Suprapubic skin (tissue), 4 donors: ENCODE results near the gene UPF1. TPM values are rescaled to one million over a fixed set of nuclear protein-coding genes. Genes with fewer than 3 reads are reported as not detected.

ENCODE experiments used
- DNase-seq, 2 donors: peaks; one replicate each; pipeline ENCODE4 v3.0.0-alpha.2; 2019; ENCODE audit warnings: low spot score in 2 of 2
- H3K27ac ChIP-seq: fragments of 200-600 bp; sonication (generic); one replicate; pipeline ENCODE4 v1.5.1; 2019
- H3K27me3 ChIP-seq: fragments of 200-600 bp; sonication (generic); one replicate; pipeline ENCODE4 v1.5.1; 2019
- H3K36me3 ChIP-seq: fragments of 200-600 bp; sonication (generic); one replicate; pipeline ENCODE4 v1.5.1; 2019
- H3K4me1 ChIP-seq: fragments of 200-600 bp; sonication (generic); one replicate; pipeline ENCODE4 v1.5.1; 2019
- H3K4me3 ChIP-seq: fragments of 200-600 bp; sonication (generic); one replicate; pipeline ENCODE4 v1.5.1; 2019; ENCODE audit warnings: mild to moderate bottlenecking
- H3K9me3 ChIP-seq: fragments of 200-600 bp; sonication (generic); one replicate; pipeline ENCODE4 v1.5.1; 2019
- EP300 ChIP-seq: sonication (generic); formaldehyde crosslinking; IDR thresholded peaks from one replicate; pipeline ENCODE4 v1.6.1; 2017; ENCODE audit warnings: antibody characterized with exemption
- POLR2A ChIP-seq, 2 donors: fragments of 450-650 bp; IDR thresholded peaks; one replicate each; pipeline ENCODE4 v1.6.1; 2017; ENCODE audit warnings: antibody characterized with exemption in 2 of 2, mild to moderate bottlenecking in 2 of 2, moderate library complexity in 2 of 2
- POLR2AphosphoS5 ChIP-seq, 3 donors: sonication (generic); formaldehyde crosslinking; IDR thresholded peaks; one replicate each; pipeline ENCODE4 v1.6.1; 2017; ENCODE audit warnings: antibody characterized with exemption in 3 of 3
- WGBS: methylation state at CpG from one replicate; pipeline ENCODE4 v1.1.5; 2018; 5-methylcytosine and 5-hydroxymethylcytosine counted together
- total RNA-seq, 4 donors: library from RNA; depleted of rRNA; stranded (reverse); fragments of >200 nt; gene quantifications; one replicate each; pipeline ENCODE4 v1.1.0, GENCODE V29; 2016
- TF ChIP-seq, protein P1 (sequence below), 2 donors: fragments of 200-600 bp in 1 of 2; fragments of 450-650 bp in 1 of 2; sonication (generic) in 1 of 2; IDR thresholded peaks; one replicate each; pipeline ENCODE4 v1.5.1; 2016 to 2019; ENCODE audit warnings: antibody characterized with exemption in 2 of 2, mild to moderate bottlenecking in 1 of 2, moderate library complexity in 1 of 2

UPF1 gene
- total RNA-seq, 4 donors from 2014 or later: 74.7 to 160 (median 99.2) TPM

GRCh38 chr19:18855647-18856384 lies 24.1 kb downstream of the UPF1 start:
- Histone ChIP-seq H3K4me3 (no peak overlapping the region), H3K9me3 (no peaks in the 10 kb centered on the region), H3K27me3 (no peaks in the 10 kb centered on the region), H3K4me1 (peaks cover 4% of the 10 kb centered on the region), H3K27ac (no peak overlapping the region), H3K36me3 (peaks cover 100% of the 10 kb centered on the region)
- TF ChIP-seq EP300 (no peak), POLR2A (IDR thresholded peaks at IDR 0.05) (no peak), POLR2AphosphoS5 (IDR thresholded peaks at IDR 0.05) (no peak)
- TF ChIP-seq, protein P1, sequence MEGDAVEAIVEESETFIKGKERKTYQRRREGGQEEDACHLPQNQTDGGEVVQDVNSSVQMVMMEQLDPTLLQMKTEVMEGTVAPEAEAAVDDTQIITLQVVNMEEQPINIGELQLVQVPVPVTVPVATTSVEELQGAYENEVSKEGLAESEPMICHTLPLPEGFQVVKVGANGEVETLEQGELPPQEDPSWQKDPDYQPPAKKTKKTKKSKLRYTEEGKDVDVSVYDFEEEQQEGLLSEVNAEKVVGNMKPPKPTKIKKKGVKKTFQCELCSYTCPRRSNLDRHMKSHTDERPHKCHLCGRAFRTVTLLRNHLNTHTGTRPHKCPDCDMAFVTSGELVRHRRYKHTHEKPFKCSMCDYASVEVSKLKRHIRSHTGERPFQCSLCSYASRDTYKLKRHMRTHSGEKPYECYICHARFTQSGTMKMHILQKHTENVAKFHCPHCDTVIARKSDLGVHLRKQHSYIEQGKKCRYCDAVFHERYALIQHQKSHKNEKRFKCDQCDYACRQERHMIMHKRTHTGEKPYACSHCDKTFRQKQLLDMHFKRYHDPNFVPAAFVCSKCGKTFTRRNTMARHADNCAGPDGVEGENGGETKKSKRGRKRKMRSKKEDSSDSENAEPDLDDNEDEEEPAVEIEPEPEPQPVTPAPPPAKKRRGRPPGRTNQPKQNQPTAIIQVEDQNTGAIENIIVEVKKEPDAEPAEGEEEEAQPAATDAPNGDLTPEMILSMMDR (IDR thresholded peaks at IDR 0.05): no peak
- 90% methylated on average over 13 of the region's 27 CpGs for WGBS
- DNase-seq: no peak

DNA sequence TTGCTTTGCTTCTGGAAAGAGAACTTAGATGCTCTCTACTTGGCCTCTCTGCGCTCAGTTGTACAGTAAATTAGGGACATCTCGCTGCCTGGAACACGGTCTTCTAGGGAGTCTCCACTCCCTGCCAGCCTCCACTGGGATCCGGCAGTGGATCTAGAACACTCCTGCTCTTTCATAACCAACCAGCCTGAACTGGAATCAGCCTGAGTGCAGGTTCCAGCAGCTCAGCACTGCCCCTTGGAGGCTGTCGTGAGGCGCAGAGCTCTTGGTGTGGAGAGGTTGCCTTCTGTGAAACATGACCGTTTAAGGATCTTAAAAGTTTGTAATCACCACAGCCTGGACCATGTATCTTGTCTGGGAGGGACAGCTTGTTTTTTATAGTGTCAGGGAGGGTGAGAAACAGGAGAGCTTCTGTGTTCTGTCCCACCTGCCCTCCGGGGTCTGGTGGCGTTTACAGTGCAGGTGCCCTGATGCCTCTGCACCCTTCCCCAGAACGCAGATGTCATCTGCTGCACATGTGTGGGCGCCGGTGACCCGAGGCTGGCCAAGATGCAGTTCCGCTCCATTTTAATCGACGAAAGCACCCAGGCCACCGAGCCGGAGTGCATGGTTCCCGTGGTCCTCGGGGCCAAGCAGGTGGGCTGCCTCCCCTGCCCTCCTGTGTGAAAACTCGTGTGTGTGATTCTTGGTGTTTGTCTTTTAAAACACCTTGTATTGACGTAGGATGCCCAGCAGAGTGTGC lies 24.8 kb downstream of the UPF1 start:
- no peaks in the 10 kb centered on the region for H3K4me1 ChIP-seq
- 82% methylated on average over 14 of the region's 22 CpGs for WGBS
- DNase-seq: no peak
- H3K9me3 ChIP-seq: no peaks in the 10 kb centered on the region
- no peak for TF ChIP-seq POLR2AphosphoS5 (IDR thresholded peaks at IDR 0.05)
- no peak for TF ChIP-seq EP300
- TF ChIP-seq POLR2A (IDR thresholded peaks at IDR 0.05): no peak
- TF ChIP-seq, protein P1 (IDR thresholded peaks at IDR 0.05): no peak
- H3K36me3 ChIP-seq: peaks cover 100% of the 10 kb centered on the region
- H3K27me3 ChIP-seq: no peaks in the 10 kb centered on the region
- H3K4me3 ChIP-seq: no peak overlapping the region
- no peak overlapping the region for H3K27ac ChIP-seq

DNA sequence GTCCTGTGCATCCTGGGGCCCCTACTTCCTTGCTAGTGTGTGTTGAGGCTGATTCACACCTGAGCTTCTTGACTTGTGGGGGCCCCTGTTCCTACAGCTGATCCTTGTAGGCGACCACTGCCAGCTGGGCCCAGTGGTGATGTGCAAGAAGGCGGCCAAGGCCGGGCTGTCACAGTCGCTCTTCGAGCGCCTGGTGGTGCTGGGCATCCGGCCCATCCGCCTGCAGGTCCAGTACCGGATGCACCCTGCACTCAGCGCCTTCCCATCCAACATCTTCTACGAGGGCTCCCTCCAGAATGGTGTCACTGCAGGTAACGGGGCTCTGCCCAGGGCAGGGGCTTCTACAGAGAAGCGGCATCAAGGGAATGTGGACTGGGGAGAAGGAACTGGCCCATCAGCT lies 25.5 kb downstream of the UPF1 start:
- no peak for DNase-seq
- TF ChIP-seq POLR2A (IDR thresholded peaks at IDR 0.05) (no peak), POLR2AphosphoS5 (IDR thresholded peaks at IDR 0.05) (no peak), EP300 (no peak)
- TF ChIP-seq, protein P1 (IDR thresholded peaks at IDR 0.05): no peak

GRCh38 chr19:18858906-18859646 lies 27.3 kb downstream of the UPF1 start:
- Histone ChIP-seq H3K9me3 (no peaks in the 10 kb centered on the region), H3K27ac (no peak overlapping the region), H3K27me3 (no peaks in the 10 kb centered on the region), H3K36me3 (peaks cover 100% of the 10 kb centered on the region), H3K4me3 (no peak overlapping the region), H3K4me1 (no peaks in the 10 kb centered on the region)
- 92% methylated on average over 15 of the region's 21 CpGs for WGBS
- peak in 1 of 2 donors; percentile 47 for DNase-seq
- TF ChIP-seq POLR2A (IDR thresholded peaks at IDR 0.05): no peak
- TF ChIP-seq, protein P1 (IDR thresholded peaks at IDR 0.05): no peak
- TF ChIP-seq EP300: no peak
- TF ChIP-seq POLR2AphosphoS5 (IDR thresholded peaks at IDR 0.05): no peak

More for the DNA sequence above, 25.5 kb downstream of the UPF1 start:
- 100% methylated on average over 2 of the region's 13 CpGs for WGBS
- Histone ChIP-seq H3K27ac (no peak overlapping the region), H3K9me3 (no peaks in the 10 kb centered on the region), H3K4me3 (no peak overlapping the region), H3K27me3 (no peaks in the 10 kb centered on the region), H3K4me1 (no peaks in the 10 kb centered on the region), H3K36me3 (peaks cover 100% of the 10 kb centered on the region)
